ENCODE results near the gene RCHY1. TPM values are rescaled to one million over a fixed set of nuclear protein-coding genes. Genes with fewer than 3 reads are reported as not detected.

The RCHY1 gene
- total RNA-seq, 1 donor from 2014 or later: 33.4 TPM

DNA sequence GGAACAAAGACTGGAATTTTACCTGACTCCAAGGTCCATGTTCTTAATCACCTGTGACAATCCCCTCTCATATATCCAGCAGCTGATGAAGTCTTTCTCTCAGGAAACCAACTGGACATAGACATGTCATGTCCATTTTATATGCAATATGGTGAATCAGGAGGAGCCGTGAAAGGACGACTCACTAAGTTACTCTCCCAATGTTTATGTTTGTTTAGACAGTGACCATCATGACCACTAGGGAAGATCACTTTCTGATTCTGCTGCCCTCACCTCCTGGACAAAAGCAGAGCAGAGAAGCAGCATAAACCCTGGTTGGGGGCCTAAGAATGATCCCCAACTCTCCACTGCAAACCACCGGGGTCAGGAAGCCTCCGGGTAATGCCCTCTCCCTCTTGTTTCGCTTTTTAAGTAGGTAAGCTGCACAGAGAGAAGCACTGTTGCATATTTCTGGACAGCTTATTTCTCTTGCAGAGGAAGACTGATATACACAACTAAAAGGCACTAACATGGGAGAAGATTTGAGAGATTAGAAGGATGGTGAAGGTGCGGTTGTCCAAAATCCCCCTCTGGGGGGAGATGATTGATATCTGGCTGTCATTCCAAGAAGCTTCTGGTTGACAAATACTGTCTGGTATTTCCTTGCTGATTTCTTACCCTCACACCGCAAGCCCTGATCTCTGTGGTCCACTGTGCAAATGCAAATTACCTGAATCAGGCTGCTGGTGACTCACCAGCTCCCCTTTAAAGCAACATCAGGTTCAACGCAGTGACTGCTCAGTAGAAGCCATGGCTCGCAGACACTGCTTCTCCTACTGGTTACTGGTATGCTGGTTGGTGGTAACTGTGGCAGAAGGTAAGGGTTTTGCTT, 41.3 kb upstream of the RCHY1 start, which contains the start of gene ODAPH:
Gene ODAPH, plus strand, starts transcription at position 773 of the 871 bp plus-strand sequence. Its CDS starts 17 bp downstream, at position 790.
- Histone ChIP-seq H3K9ac (no peak within 1 kb of the TSS), H4K20me1 (ENCODE audit: low read depth) (no peaks in the 10 kb centered on the region), H3K27ac (no peak within 1 kb of the TSS), H3K4me3 (no peak within 1 kb of the TSS), H3F3A (ENCODE audit: low read depth) (no peaks in the 10 kb centered on the region), H3K9me3 (ENCODE audit: low read depth) (no peaks in the 10 kb centered on the region), H3K79me2 (ENCODE audit: low read depth) (no peaks in the 10 kb centered on the region), H3K27me3 (no peaks in the 10 kb centered on the region), H3K36me3 (no peaks in the 10 kb centered on the region), H3K4me1 (peaks cover 9% of the 10 kb centered on the region), H2AFZ (replicated peaks) (peak within 1 kb of the TSS; percentile 6), H3K4me2 (peak within 1 kb of the TSS; percentile 38)
- Mint-ChIP-seq H3K36me3 (no peaks in the 10 kb centered on the region), H3K27me3 (ENCODE audit: insufficient read depth, low read depth) (peaks cover 3% of the 10 kb centered on the region), H3K9me3 (no peaks in the 10 kb centered on the region), H3K4me1 (peaks cover 20% of the 10 kb centered on the region), H3K4me3 (no peak within 1 kb of the TSS), H3K27ac (no peak within 1 kb of the TSS)
- TF ChIP-seq EZH2 (IDR thresholded peaks at IDR 0.05): no peak
- TF ChIP-seq EZH2phosphoT487 (IDR thresholded peaks at IDR 0.05): no peak
- TF ChIP-seq, protein P1, sequence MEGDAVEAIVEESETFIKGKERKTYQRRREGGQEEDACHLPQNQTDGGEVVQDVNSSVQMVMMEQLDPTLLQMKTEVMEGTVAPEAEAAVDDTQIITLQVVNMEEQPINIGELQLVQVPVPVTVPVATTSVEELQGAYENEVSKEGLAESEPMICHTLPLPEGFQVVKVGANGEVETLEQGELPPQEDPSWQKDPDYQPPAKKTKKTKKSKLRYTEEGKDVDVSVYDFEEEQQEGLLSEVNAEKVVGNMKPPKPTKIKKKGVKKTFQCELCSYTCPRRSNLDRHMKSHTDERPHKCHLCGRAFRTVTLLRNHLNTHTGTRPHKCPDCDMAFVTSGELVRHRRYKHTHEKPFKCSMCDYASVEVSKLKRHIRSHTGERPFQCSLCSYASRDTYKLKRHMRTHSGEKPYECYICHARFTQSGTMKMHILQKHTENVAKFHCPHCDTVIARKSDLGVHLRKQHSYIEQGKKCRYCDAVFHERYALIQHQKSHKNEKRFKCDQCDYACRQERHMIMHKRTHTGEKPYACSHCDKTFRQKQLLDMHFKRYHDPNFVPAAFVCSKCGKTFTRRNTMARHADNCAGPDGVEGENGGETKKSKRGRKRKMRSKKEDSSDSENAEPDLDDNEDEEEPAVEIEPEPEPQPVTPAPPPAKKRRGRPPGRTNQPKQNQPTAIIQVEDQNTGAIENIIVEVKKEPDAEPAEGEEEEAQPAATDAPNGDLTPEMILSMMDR (IDR thresholded peaks at IDR 0.05): no peak
- no peak for DNase-seq (ENCODE audit: low spot score)

DNA sequence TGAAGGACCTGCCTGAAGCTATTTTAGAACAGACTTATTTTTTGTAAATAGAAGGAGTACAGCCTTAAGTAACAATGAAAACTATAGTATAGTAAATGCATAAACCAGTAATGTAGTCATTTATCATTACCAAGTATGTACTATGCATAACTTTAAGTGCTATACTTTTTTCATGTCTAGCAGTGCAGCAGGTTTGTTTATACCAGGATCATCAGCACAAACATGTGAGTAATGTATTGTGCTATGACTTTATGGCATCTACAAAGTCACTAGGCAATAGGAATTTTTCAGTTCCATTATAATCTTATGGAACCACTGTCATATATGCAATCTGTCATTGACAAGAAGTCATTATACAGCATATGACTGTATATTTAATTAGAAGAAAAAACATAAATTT, 38.2 kb upstream of the RCHY1 start:
- Mint-ChIP-seq H3K9me3 (no peaks in the 10 kb centered on the region), H3K4me3 (no peak overlapping the region)
- H3K4me2 ChIP-seq: no peak overlapping the region

DNA sequence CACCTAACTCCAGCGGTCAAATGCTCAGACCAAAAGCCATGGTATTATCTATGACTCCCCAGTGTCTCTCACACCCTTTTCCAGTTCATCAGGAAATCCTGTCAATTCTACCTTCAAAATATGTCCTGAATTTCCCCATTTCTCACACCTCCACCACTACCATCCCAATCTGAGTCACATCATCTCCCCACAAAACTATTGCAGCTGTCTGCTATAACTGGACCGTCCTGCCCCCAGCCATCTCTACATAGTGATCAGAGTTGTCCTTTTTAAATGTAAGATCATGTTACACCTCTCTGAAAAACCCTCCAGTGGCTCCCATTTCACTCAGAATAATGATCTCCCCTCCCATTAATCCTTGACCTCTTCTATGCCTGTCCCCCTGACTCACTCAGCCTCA, 34.8 kb upstream of the RCHY1 start:
- Histone ChIP-seq H2AFZ (replicated peaks) (no peak overlapping the region), H3K4me1 (no peaks in the 10 kb centered on the region), H3K27me3 (no peaks in the 10 kb centered on the region), H4K20me1 (ENCODE audit: low read depth) (no peaks in the 10 kb centered on the region), H3K36me3 (no peaks in the 10 kb centered on the region), H3K9me3 (ENCODE audit: low read depth) (no peaks in the 10 kb centered on the region), H3K4me2 (no peak overlapping the region), H3K79me2 (ENCODE audit: low read depth) (no peaks in the 10 kb centered on the region), H3K27ac (no peak overlapping the region), H3F3A (ENCODE audit: low read depth) (no peaks in the 10 kb centered on the region), H3K9ac (no peak overlapping the region), H3K4me3 (no peak overlapping the region)
- Mint-ChIP-seq H3K36me3 (peaks cover 2% of the 10 kb centered on the region), H3K9me3 (no peaks in the 10 kb centered on the region), H3K27me3 (ENCODE audit: insufficient read depth, low read depth) (peaks cover 5% of the 10 kb centered on the region), H3K4me3 (no peak overlapping the region), H3K4me1 (peaks cover 9% of the 10 kb centered on the region), H3K27ac (no peak overlapping the region)
- DNase-seq (ENCODE audit: low spot score): no peak
- TF ChIP-seq, protein P1 (IDR thresholded peaks at IDR 0.05): no peak

More for the DNA sequence above, 38.2 kb upstream of the RCHY1 start:
- no peaks in the 10 kb centered on the region for H3F3A ChIP-seq (ENCODE audit: low read depth)
- Mint-ChIP-seq H3K4me1 (peaks cover 24% of the 10 kb centered on the region), H3K27me3 (ENCODE audit: insufficient read depth, low read depth) (peaks cover 5% of the 10 kb centered on the region), H3K36me3 (no peaks in the 10 kb centered on the region), H3K27ac (no peak overlapping the region)
- no peaks in the 10 kb centered on the region for H3K27me3 ChIP-seq
- no peak for DNase-seq (ENCODE audit: low spot score)
- H3K9me3 ChIP-seq (ENCODE audit: low read depth): no peaks in the 10 kb centered on the region
- no peak overlapping the region for H3K27ac ChIP-seq
- H3K9ac ChIP-seq: no peak overlapping the region
- H3K4me1 ChIP-seq: peaks cover 9% of the 10 kb centered on the region
- no peak overlapping the region for H2AFZ ChIP-seq (replicated peaks)
- no peak overlapping the region for H3K4me3 ChIP-seq
- TF ChIP-seq EZH2phosphoT487 (IDR thresholded peaks at IDR 0.05) (no peak), EZH2 (IDR thresholded peaks at IDR 0.05) (no peak)
- TF ChIP-seq, protein P1 (IDR thresholded peaks at IDR 0.05): no peak
- H3K36me3 ChIP-seq: no peaks in the 10 kb centered on the region
- no peaks in the 10 kb centered on the region for H4K20me1 ChIP-seq (ENCODE audit: low read depth)
- no peaks in the 10 kb centered on the region for H3K79me2 ChIP-seq (ENCODE audit: low read depth)

Data from neural progenitor cell (in vitro differentiated cells).